CD8-positive, alpha-beta memory T cell (primary cell): ENCODE data around the gene ENTPD3. TPM values are rescaled to one million over a fixed set of nuclear protein-coding genes. Genes with fewer than 3 reads are reported as not detected.

Experiments used
- CTCF ChIA-PET: fragments of 350-600 bp; sonication (Branson Sonifier 250); formaldehyde crosslinking; loops from one replicate; lab custom pipeline; 2021; ENCODE audit warnings: antibody characterized with exemption; lab: Charles Lee
- POLR2A ChIA-PET: fragments of 350-600 bp; sonication (Branson Sonifier 250); formaldehyde crosslinking; loops from one replicate; lab custom pipeline; 2021; ENCODE audit warnings: antibody characterized with exemption; lab: Charles Lee
- DNase-seq, 5 donors: peaks; one replicate each; pipeline versions ENCODE4 v3.0.0 to v3.0.0-alpha.2; 2020 to 2022; ENCODE audit warnings: mixed read lengths in 1 of 5
- H3K27ac ChIP-seq: one replicate; pipeline ENCODE4 v1.7.0; 2013; ENCODE audit warnings: low read depth, mild to moderate bottlenecking, low read length, moderate library complexity
- H3K27me3 ChIP-seq: 2 replicates; pipeline ENCODE4 v1.7.0; 2013; ENCODE audit warnings: low read length, mild to moderate bottlenecking; ENCODE audit not compliant: insufficient read depth, poor library complexity, severe bottlenecking
- H3K36me3 ChIP-seq: 2 replicates; pipeline ENCODE4 v1.7.0; 2013; ENCODE audit warnings: mild to moderate bottlenecking, low read length, moderate library complexity; ENCODE audit not compliant: insufficient read depth
- H3K4me1 ChIP-seq: 2 replicates; pipeline ENCODE4 v1.7.0; 2013; ENCODE audit warnings: mild to moderate bottlenecking, low read length, moderate library complexity; ENCODE audit not compliant: insufficient read depth
- H3K4me3 ChIP-seq: 2 replicates; pipeline ENCODE4 v1.7.0; 2013; ENCODE audit warnings: mild to moderate bottlenecking, low read length
- H3K9me3 ChIP-seq: 2 replicates; pipeline ENCODE4 v1.7.0; 2013; ENCODE audit warnings: mild to moderate bottlenecking, low read length
- H3K27ac Mint-ChIP-seq, 8 donors: one replicate each; pipeline ENCODE4 v1.8.0; 2020 to 2021; ENCODE audit warnings: mixed read lengths in 8 of 8, mild to moderate bottlenecking in 6 of 8, inconsistent platforms in 3 of 8, moderate library complexity in 3 of 8
- H3K27me3 Mint-ChIP-seq, 2 donors: one replicate each; pipeline ENCODE4 v1.8.0; 2020 to 2021; ENCODE audit warnings: mixed read lengths in 2 of 2, mild to moderate bottlenecking in 1 of 2, moderate library complexity in 1 of 2
- H3K36me3 Mint-ChIP-seq, 3 donors: one replicate each; pipeline ENCODE4 v1.8.0; 2020 to 2021; ENCODE audit warnings: mixed read lengths in 3 of 3, inconsistent platforms in 1 of 3, mild to moderate bottlenecking in 1 of 3
- H3K4me1 Mint-ChIP-seq, 3 donors: one replicate each; pipeline ENCODE4 v1.8.0; 2020 to 2021; ENCODE audit warnings: mixed read lengths in 3 of 3, inconsistent platforms in 1 of 3, mild to moderate bottlenecking in 1 of 3
- H3K4me3 Mint-ChIP-seq, 7 donors: one replicate each; pipeline ENCODE4 v1.8.0; 2020 to 2021; ENCODE audit warnings: mixed read lengths in 7 of 7, mild to moderate bottlenecking in 6 of 7, moderate library complexity in 4 of 7, inconsistent platforms in 2 of 7
- H3K9me3 Mint-ChIP-seq, 5 donors: one replicate each; pipeline ENCODE4 v1.8.0; 2020 to 2022; ENCODE audit warnings: mixed read lengths in 5 of 5, mild to moderate bottlenecking in 3 of 5, moderate library complexity in 2 of 5, inconsistent platforms in 1 of 5
- polyA plus RNA-seq: library from polyadenylated mRNA; unstranded; fragments of 300-500 nt; fragmentation: Illumina TruSeq; gene quantifications from one replicate; pipeline ENCODE4 v1.2.3, GENCODE V29; 2021
- total RNA-seq, 2 experiments: library from RNA; stranded (reverse); gene quantifications; one replicate each; pipeline ENCODE4 v1.2.3, GENCODE V29; 2021

The ENTPD3 gene
- total and polyA plus RNA-seq, 3 experiments from 2014 or later: not detected

DNA sequence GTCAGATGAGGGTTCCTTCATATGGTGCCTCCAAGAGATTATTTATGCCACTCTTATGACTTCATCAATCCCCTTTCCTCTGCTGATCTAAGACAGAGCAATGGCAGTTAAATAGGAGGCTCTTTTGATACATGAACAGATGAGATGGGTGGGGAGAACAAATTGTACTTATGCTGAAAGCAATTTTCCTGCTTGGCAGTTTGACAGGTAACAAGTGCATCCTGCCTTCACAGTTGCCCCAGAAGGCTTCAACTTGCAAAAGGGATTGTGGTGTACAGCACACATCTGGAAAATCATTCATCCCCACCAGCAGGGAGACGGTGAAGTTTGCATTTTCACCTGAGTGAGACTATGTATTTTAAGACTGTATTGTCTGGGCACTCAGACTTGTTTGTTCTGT, 27.3 kb downstream of the ENTPD3 start:
- CTCF ChIA-PET: no interaction called here
- Histone ChIP-seq H3K27me3 (no peaks in the 10 kb centered on the region), H3K36me3 (no peaks in the 10 kb centered on the region), H3K9me3 (no peaks in the 10 kb centered on the region), H3K4me1 (no peaks in the 10 kb centered on the region), H3K4me3 (no peak overlapping the region), H3K27ac (no peak overlapping the region)
- DNase-seq: no peak
- Mint-ChIP-seq H3K36me3 (no peaks in the 10 kb centered on the region), H3K9me3 (no peaks in the 10 kb centered on the region), H3K27me3 (peaks cover 3 to 12% of the 10 kb centered on the region in 2 donors), H3K27ac (no peak overlapping the region), H3K4me1 (no peaks in the 10 kb centered on the region), H3K4me3 (no peak overlapping the region)
- POLR2A ChIA-PET: no interaction called here

GRCh38 chr3:40417845-40418543, 31.0 kb downstream of the ENTPD3 start:
- Histone ChIP-seq H3K9me3 (no peaks in the 10 kb centered on the region), H3K4me1 (no peaks in the 10 kb centered on the region), H3K27ac (no peak overlapping the region), H3K27me3 (no peaks in the 10 kb centered on the region), H3K36me3 (no peaks in the 10 kb centered on the region), H3K4me3 (no peak overlapping the region)
- H3K27ac Mint-ChIP-seq: no peak overlapping the region
- no peak for DNase-seq
- peaks cover 3 to 12% of the 10 kb centered on the region in 2 donors for H3K27me3 Mint-ChIP-seq
- ChIA-PET CTCF (no interaction called here), POLR2A (no interaction called here)
- H3K4me1 Mint-ChIP-seq: peaks cover 0 to 4% (median 0%) of the 10 kb centered on the region in 3 donors
- no peaks in the 10 kb centered on the region for H3K9me3 Mint-ChIP-seq
- H3K4me3 Mint-ChIP-seq: no peak overlapping the region
- H3K36me3 Mint-ChIP-seq: peaks cover under 1 to 5% (median 4%) of the 10 kb centered on the region in 3 donors

DNA sequence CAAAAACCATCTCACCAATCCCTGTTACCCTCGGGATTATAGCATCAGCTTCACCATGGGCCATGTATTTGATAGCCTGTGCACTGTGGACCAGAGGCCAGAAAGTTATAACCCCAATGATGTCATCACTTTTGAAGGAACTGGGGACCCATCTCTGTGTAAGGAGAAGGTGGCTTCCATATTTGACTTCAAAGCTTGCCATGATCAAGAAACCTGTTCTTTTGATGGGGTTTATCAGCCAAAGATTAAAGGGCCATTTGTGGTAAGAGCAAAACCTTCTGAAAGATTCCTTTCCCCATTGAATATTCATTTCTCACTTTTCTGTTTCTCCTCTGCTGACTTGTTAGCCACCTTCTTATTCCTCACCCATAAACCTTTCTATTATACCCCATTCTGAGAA, 35.9 kb downstream of the ENTPD3 start:
- no peaks in the 10 kb centered on the region for H3K9me3 ChIP-seq
- peak overlapping the region in 1 of 8 donors; percentile 5 for H3K27ac Mint-ChIP-seq
- ChIA-PET CTCF (no interaction called here), POLR2A (no interaction called here)
- H3K4me1 ChIP-seq: no peaks in the 10 kb centered on the region
- no peaks in the 10 kb centered on the region for H3K27me3 ChIP-seq
- peaks cover 0 to under 1% of the 10 kb centered on the region in 2 donors for H3K27me3 Mint-ChIP-seq
- H3K9me3 Mint-ChIP-seq: no peaks in the 10 kb centered on the region
- H3K36me3 Mint-ChIP-seq: peaks cover 8 to 11% (median 9%) of the 10 kb centered on the region in 3 donors
- no peak overlapping the region for H3K4me3 ChIP-seq
- no peak overlapping the region for H3K4me3 Mint-ChIP-seq
- H3K36me3 ChIP-seq: no peaks in the 10 kb centered on the region
- DNase-seq: peak in 1 of 5 donors; percentile 9
- H3K4me1 Mint-ChIP-seq: peaks cover 0 to 6% (median 0%) of the 10 kb centered on the region in 3 donors
- H3K27ac ChIP-seq: no peak overlapping the region

GRCh38 chr3:40427045-40427669, 40.2 kb downstream of the ENTPD3 start:
- Mint-ChIP-seq H3K27me3 (no peaks in the 10 kb centered on the region), H3K4me3 (no peak overlapping the region), H3K9me3 (no peaks in the 10 kb centered on the region), H3K4me1 (peaks cover 0 to 6% (median 0%) of the 10 kb centered on the region in 3 donors), H3K27ac (no peak overlapping the region), H3K36me3 (peaks cover 8 to 11% (median 11%) of the 10 kb centered on the region in 3 donors)
- no peaks in the 10 kb centered on the region for H3K27me3 ChIP-seq
- no peak overlapping the region for H3K4me3 ChIP-seq
- no peaks in the 10 kb centered on the region for H3K9me3 ChIP-seq
- CTCF ChIA-PET: no interaction called here
- POLR2A ChIA-PET: no interaction called here
- H3K36me3 ChIP-seq: no peaks in the 10 kb centered on the region
- H3K27ac ChIP-seq: no peak overlapping the region
- no peaks in the 10 kb centered on the region for H3K4me1 ChIP-seq
- DNase-seq: no peak

GRCh38 chr3:40432793-40433192, 45.8 kb downstream of the ENTPD3 start:
- H3K4me3 ChIP-seq: no peak overlapping the region
- CTCF ChIA-PET: no interaction called here

DNA sequence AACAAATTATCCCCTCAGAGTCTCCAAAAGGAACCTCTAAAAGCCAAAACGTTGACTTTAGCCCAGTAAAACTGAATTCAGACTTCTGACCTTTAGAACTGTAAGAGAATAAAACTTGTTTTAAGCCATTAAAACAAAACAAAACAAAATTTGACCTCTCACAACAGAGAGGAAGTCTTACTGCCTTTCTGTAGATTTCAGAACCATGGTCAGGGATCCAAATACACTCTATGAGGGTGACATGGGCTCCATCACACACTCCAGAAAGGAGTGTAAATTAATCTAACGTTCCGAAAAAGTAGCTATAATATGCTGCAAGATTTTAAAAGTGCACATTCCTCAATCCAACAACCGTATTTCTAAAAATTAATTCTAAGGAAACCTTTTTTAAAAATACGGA, 50.9 kb downstream of the ENTPD3 start:
- Histone ChIP-seq H3K36me3 (no peaks in the 10 kb centered on the region), H3K27me3 (no peaks in the 10 kb centered on the region), H3K4me1 (no peaks in the 10 kb centered on the region), H3K9me3 (no peaks in the 10 kb centered on the region), H3K27ac (no peak overlapping the region), H3K4me3 (no peak overlapping the region)
- ChIA-PET POLR2A (no interaction called here), CTCF (no interaction called here)
- Mint-ChIP-seq H3K36me3 (peaks cover 3 to 5% (median 4%) of the 10 kb centered on the region in 3 donors), H3K9me3 (no peaks in the 10 kb centered on the region), H3K27ac (no peak overlapping the region), H3K4me3 (no peak overlapping the region), H3K27me3 (no peaks in the 10 kb centered on the region), H3K4me1 (no peaks in the 10 kb centered on the region)
- DNase-seq: no peak

More at GRCh38 chr3:40432793-40433192, 45.8 kb downstream of the ENTPD3 start:
- H3K4me1 Mint-ChIP-seq: no peaks in the 10 kb centered on the region
- POLR2A ChIA-PET: no interaction called here
- DNase-seq: no peak
- H3K4me1 ChIP-seq: no peaks in the 10 kb centered on the region
- no peaks in the 10 kb centered on the region for H3K27me3 ChIP-seq
- no peaks in the 10 kb centered on the region for H3K27me3 Mint-ChIP-seq
- H3K4me3 Mint-ChIP-seq: no peak overlapping the region
- no peak overlapping the region for H3K27ac Mint-ChIP-seq
- peaks cover 3 to 5% (median 4%) of the 10 kb centered on the region in 3 donors for H3K36me3 Mint-ChIP-seq
- no peaks in the 10 kb centered on the region for H3K9me3 ChIP-seq
- no peaks in the 10 kb centered on the region for H3K9me3 Mint-ChIP-seq
- H3K36me3 ChIP-seq: no peaks in the 10 kb centered on the region
- H3K27ac ChIP-seq: no peak overlapping the region

- Mint-ChIP-seq H3K4me3 (no peak overlapping the region), H3K36me3 (peaks cover 7 to 39% (median 13%) of the 10 kb centered on the region in 3 donors), H3K4me1 (no peaks in the 10 kb centered on the region), H3K27me3 (no peaks in the 10 kb centered on the region), H3K9me3 (no peaks in the 10 kb centered on the region), H3K27ac (no peak overlapping the region)
- ChIA-PET CTCF (interaction anchor here (0.6 kb wide), 1 partner anchor 58 kb away, joined by 4 read pairs; no protein-coding TSS in a partner anchor), POLR2A (no interaction called here)
- no peaks in the 10 kb centered on the region for H3K4me1 ChIP-seq
- H3K4me3 ChIP-seq: no peak overlapping the region
- no peak for DNase-seq
- no peaks in the 10 kb centered on the region for H3K9me3 ChIP-seq
- no peak overlapping the region for H3K27ac ChIP-seq
- no peaks in the 10 kb centered on the region for H3K36me3 ChIP-seq
- H3K27me3 ChIP-seq: no peaks in the 10 kb centered on the region
These were observed 58.1 kb downstream of the ENTPD3 start for GRCh38 chr3:40445062-40445461.

GRCh38 chr3:40445880-40446279, 58.9 kb downstream of the ENTPD3 start:
- Mint-ChIP-seq H3K9me3 (no peaks in the 10 kb centered on the region), H3K27ac (peak overlapping the region in 2 of 8 donors; percentile 3 to 75), H3K4me1 (no peaks in the 10 kb centered on the region), H3K36me3 (peaks cover 7 to 45% (median 14%) of the 10 kb centered on the region in 3 donors), H3K27me3 (no peaks in the 10 kb centered on the region), H3K4me3 (peak overlapping the region in 1 of 7 donors; percentile 57)
- ChIA-PET POLR2A (no interaction called here), CTCF (no interaction called here)
- no peak overlapping the region for H3K27ac ChIP-seq
- no peak for DNase-seq
- H3K4me3 ChIP-seq: no peak overlapping the region
- H3K4me1 ChIP-seq: no peaks in the 10 kb centered on the region
- no peaks in the 10 kb centered on the region for H3K27me3 ChIP-seq
- H3K9me3 ChIP-seq: no peaks in the 10 kb centered on the region
- no peaks in the 10 kb centered on the region for H3K36me3 ChIP-seq
